C4-2B (cell line): Measurements from ENCODE around the gene TMEM260.

Experiments used
- ZFX ChIP-seq: fragments of 450-650 bp; IDR thresholded peaks from 2 replicates; pipeline ENCODE4 v1.6.1; 2017
- TF ChIP-seq, protein P1 (sequence below): fragments of 450-650 bp; conservative IDR thresholded peaks from 2 replicates; pipeline ENCODE4 v1.5.1; 2017; ENCODE audit warnings: mild to moderate bottlenecking

DNA sequence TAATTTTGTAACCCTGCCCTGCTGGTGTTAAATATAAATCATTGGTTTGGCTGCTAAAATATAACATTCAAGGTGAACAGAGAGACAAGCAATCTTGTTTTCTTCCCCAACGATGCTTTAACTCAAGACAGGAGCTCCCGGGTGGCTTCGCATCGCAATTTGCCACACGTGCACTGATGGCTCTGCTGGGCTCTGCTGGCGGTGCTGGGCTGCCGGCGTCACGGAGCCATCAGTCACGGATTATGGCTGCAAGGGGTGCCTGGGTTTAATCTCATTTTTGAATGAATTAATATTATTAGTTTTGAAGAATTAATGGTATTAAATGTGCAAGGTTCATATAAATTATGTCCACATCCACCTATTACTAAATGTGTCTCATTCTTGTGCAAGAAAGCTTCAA lies 44.9 kb upstream of the TMEM260 start:
- TF ChIP-seq, protein P1, sequence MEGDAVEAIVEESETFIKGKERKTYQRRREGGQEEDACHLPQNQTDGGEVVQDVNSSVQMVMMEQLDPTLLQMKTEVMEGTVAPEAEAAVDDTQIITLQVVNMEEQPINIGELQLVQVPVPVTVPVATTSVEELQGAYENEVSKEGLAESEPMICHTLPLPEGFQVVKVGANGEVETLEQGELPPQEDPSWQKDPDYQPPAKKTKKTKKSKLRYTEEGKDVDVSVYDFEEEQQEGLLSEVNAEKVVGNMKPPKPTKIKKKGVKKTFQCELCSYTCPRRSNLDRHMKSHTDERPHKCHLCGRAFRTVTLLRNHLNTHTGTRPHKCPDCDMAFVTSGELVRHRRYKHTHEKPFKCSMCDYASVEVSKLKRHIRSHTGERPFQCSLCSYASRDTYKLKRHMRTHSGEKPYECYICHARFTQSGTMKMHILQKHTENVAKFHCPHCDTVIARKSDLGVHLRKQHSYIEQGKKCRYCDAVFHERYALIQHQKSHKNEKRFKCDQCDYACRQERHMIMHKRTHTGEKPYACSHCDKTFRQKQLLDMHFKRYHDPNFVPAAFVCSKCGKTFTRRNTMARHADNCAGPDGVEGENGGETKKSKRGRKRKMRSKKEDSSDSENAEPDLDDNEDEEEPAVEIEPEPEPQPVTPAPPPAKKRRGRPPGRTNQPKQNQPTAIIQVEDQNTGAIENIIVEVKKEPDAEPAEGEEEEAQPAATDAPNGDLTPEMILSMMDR, result no peak
- TF ChIP-seq ZFX, result no peak
